GM10847 (cell line): ENCODE results near the gene TMTC1.

Experiments
- POLR2A ChIP-seq: IDR thresholded peaks from 2 replicates; pipeline ENCODE4 v1.6.1; 2011; ENCODE audit not compliant: insufficient read length; ENCODE audit errors: extremely low read depth

The TMTC1 gene

DNA sequence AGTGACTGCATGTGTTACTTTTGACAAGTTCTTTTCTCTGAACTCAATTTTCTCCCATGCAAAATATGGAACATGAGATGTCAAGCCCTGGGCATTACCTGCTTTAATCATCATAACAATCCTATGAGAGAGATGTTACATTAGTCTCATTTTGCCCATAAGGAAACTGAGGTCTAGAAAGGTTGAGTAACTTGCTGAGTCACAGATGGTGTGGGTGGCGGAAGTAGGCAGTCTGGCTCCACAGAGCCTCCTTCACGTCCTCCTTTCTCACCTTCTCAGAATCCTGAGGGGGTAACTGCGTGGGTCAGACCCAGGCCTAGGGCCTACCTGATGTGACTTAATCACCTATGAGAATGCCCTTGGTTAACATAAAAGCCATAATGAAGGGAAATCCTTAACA lies 50.7 kb downstream of the TMTC1 start:
- TF ChIP-seq POLR2A = no peak

DNA sequence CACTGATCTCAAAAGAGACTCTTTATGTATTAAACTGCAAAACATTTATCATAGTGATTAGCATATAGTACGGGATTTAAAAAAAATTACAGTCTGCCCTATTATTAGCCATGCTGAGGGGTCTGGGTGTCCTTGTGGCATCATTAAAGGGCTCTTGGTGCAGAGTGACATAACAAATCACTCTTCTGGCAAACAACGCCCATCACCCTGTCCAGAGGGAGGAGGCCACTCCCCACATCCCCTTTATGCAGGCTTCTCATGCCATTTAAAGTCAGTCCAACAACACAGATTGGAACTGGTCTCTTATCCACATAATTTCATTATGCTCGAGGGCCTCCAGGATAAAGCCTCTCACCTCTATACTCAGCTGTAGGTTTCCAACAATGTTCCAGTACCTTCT lies 51.1 kb downstream of the TMTC1 start:
- no peak for TF ChIP-seq POLR2A

DNA sequence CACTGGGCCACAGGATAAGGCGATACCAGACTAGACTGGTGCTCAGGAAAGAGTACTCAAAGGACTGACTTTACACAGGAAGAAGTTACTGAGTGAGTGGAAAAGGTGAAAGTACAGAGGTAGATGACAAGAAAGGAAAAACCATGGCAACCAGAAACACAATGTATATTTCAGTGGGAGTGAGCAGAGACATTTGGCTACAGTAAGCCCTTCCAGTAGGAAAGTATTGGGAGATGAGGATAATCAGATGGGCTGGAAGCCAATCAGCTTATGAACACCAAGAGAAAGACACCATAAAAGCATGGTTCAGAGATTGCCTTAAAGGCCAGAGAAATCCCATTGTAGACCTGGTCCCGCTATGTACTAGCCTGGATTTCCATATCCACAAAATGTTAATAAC lies 51.6 kb downstream of the TMTC1 start:
- TF ChIP-seq POLR2A = no peak

DNA sequence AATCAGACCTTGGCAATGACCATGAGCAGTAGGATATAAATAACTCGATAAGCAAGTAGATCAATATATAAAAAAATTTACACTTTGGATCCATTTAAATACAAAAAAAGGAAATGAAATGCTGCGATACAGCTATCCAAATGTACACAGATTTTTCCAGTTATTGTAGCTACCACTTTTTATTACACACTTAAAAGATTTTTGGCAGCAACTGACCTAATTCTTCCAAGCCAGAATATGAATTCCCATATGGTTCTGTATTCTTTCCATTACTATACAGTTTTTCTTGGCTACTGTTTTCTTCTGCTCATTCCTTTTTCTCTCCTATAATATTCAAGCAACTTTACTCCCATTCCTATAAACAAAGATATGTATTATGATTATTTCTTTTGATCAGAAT lies 52.2 kb downstream of the TMTC1 start:
- no peak for TF ChIP-seq POLR2A

DNA sequence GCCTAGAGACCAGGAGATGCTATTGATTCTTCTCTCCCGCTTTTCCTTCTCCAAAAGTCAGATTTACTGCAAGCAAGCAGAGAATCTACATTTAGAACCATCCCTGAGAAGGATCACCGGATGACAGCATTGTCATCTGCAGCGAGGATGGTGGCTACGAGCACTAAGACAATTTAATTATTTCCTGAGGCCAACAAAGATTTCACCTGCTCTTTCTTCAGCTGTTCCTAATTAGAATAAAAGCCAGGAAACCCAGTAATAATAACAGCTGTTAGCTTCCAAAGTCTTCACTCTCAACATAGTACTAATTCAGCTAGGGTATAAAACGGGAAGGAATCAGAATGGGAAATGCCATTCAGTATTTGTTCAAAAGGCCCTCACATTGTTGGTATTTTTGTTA lies 53.3 kb downstream of the TMTC1 start:
- no peak for TF ChIP-seq POLR2A

DNA sequence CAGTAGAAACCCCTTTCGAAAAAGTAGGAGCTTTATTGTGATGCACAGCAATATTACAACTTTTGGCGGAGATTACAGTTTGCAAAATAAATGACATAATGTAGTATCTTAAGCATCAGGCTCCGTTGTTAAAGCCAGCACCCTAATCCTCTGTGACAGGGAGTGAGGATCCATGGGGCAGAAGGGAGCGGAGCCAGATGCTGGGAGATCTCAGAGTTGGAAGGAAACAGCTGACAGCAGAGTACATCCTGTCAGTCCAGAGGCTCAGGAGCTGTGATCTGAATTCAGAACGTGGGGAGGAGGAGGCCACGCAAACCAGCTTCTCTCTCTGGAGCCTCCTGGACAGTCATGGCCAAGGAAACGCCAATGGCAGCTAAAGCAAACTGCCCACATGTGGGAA lies 55.7 kb downstream of the TMTC1 start:
- TF ChIP-seq POLR2A = no peak

DNA sequence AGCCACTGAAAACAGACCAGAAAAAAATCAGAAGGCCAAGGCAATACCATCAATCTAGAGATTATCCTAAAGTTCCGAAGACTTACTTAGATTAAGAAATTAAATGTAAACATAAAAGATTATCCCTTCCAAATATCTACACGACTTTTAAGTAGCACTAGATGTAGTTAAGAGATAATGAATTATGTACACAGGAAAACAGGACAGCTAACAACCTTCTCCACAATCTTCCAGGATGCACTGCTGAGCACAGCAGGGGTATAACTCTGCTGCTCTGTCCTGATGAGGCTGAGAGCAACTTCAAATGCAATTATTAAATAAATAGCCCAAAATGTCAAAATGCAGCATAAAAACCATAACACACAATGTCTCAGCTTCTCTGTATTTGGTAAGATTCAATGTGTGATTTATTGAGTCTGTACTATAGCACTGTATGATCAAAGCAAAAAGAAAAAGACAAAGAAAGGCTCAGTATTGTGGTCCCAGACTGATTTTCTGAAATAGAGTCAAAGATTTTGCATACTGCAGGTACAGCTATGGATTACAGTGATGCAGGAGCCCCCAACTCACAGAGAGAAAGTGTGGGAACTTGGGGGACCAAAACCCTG lies 56.9 kb downstream of the TMTC1 start:
- no peak for TF ChIP-seq POLR2A

DNA sequence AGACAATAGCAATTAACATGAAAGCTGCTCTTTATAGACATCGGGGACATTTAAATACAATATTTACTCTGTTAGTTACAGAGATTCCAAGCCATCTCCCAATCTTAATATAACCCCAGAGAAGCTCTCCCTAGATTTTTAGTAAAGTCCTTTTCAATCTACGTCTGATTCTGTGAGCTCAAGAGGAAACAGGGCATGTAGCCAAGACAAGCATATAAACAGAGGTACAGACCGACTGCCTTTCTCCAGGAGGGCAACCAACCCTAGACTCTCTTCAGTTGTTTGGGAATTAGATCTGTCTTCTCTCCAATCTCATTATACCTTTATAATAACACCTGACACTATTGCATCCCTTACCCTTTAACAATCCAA lies 57.4 kb downstream of the TMTC1 start:
- no peak for TF ChIP-seq POLR2A

DNA sequence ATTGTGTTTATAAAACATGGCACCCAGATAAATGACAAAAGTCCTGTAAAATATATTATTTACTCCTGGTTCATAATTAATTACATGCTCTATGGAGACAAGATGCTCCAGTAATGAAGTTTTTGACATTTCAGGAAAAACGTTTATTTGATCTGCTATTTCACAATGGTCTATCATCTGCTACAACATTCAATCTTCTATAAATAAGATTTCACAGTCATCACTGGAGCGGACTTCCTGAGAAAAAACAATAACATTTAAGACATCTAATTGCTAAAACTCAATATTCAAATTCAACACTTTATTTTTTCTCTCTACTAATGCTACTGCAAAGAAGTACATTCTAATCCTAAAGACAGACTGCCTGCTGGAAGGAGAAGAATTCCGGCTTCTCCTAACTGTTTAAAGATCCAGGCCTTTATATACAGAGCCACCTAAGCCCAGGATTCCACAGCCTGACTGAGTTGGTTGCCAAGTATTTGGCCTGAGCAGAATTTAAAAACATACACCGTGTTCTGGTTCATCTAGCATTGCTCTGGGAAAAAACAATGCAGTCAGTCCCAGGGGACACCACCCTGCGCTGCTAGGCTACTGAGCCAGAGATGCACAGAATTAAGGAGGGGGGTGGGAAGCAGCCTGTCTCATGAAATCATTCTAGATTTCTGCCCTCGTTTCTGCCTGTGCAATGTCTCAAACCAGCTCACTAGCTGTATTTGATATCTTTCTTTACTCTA lies 58.0 kb downstream of the TMTC1 start:
- TF ChIP-seq POLR2A = no peak

DNA sequence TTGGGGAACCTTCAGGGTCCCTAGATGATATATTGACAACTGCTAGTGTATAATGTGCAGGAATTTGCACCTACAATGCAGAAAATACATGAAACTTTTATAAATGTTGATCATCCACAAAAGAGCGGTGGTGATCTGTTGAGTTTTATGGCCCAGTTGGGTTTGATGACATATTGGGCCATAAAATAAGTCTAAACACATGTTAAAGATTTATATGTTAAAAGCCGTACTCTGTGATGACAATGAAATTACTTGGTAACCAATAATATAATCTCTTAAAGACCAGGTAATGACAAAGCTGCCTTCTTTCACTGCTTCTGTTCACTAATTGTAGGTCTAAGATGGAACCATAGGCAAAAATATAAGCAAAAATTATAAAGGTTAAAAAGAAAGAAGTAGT lies 61.6 kb downstream of the TMTC1 start:
- no peak for TF ChIP-seq POLR2A

DNA sequence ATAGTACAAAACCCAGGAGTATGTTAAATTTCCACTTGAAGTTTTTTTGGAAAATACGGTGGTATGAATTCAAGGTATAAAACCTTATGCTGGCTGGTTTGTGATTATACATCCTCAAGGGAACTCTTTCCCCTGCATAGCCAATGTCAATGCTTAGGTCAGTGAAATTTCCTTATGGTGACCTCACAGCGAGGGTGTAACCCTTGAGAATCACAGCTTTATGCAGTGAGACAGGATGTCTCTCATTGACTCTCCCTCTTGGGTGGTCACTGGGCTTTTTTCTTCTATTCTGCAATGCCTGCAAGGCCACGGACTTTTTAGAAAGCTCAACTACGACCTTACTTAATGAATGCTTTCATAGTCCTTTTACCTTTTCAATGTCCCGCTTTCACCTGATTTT lies 64.4 kb downstream of the TMTC1 start:
- no peak for TF ChIP-seq POLR2A

DNA sequence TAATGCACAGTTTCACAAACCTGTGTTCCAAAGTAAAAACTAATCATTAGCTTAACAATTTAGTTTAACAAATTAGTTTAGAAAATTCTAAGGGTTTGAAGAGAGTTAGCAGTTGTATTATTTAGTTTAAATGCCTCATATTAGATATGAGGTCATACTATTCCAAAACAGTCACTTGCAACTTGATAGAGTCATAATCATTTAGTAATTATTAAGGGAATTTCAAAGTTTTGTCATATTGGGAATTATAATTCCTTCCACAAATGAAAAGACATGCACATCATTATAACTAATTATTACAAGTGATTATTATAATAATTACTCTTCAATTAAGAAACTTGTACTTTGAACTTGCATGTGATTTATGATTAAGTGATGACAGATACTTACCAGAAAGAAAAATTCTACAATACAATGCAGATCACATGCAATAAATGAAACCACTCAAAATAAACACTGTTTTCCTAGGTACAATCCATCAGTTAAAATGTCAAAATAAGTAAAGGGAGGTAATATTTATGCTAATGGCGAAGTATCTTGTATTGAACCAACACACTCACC lies 66.1 kb downstream of the TMTC1 start:
- TF ChIP-seq POLR2A = no peak

DNA sequence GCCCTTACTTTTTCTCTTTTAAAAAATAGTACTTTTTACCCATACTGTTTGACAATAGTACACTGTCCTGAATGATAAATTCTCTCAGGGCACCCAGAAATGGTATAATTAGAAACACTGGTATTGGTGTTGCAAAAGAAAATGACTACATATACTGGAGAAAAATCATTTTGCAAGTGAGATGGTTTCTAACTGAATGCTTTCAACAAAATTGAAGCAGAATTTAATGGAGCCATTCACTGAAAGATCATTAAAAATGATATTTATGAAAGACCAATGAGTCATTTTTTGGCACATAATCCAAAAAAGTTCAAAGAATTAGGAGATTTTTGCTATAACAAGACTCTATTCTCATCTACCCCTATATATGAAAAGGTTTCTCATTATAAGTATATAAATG lies 68.8 kb downstream of the TMTC1 start:
- no peak for TF ChIP-seq POLR2A

DNA sequence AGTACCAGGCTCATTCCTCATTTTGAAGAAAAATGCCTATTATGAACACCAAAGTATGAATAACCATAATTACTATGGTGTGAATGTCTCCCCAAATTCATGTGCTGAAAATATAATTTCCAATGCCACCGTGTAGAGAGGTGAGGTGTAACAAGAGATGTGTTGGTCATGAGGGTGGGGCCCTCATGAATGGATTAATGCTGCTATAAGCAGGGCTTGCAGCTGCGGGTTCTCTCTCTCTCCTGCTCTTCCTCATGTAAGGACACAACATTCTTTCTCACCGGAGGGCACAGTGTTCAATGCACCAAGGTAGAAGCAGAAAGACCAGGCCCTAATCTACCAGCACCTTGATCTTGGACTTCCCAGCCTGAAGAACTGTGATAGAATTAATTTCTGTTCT lies 70.0 kb downstream of the TMTC1 start:
- TF ChIP-seq POLR2A = no peak

DNA sequence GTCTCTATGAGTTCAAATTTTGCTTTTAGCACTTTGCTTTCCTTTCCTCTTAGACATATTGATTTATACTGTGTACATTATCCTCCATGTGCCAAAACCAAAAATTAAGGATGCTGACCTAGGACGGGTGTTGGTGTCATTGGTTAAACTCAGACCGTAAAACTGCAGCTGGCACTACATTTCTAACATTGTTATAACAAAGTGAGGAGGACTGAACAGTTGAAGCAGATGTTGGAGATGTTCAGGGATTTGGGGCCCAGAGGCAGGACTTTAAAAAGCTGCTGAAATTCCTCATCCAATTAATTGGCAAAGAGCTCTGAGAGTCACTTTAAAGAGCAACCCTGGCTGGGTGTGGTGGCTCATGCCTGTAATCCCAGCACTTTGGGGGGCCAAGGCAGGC lies 72.4 kb downstream of the TMTC1 start:
- no peak for TF ChIP-seq POLR2A

DNA sequence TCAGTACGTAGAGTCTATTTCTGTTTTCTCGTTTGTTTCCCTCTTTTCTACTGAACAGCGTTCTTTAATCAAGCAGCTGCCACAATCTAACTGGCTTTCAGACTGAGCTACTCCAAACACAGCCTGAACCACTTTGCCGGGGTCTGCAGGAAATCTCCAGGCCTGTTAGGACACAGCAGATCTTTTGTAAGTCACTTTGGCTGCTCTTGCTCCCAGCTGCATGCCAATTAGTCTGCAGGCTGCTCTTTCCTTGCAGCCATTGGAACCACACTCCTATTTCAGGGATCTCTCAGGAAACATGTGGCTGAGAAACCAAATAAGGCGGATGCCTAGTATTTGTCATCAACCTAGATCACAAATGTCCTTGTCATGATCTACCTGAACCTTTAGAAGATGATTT lies 73.6 kb downstream of the TMTC1 start:
- TF ChIP-seq POLR2A = no peak
